ENCODE results near the gene DCTN4.

DNA sequence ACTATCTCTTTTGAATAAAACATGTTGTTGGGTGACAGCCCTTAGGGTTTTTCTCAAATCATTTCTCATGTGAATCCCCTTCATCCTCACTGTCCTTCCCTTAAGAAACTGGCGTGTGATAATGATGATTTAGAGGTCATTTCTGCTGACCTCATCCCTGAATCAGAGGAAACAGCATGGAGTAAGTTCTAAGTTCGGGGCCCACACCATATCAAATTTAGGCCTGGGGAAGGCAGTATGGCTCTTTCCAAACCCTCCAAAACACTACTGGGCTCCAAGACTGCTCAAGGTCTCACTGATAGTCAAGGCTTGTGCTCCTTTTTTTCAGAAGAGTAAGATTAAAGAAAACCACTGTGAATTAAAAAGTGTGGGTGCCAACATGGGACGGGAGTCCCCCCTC is 18.9 kb upstream of the DCTN4 start:
- TF ChIP-seq CREB1 (CRISPR knock-in tag; IDR thresholded peaks at IDR 0.05) (no peak), NFYB (CRISPR knock-in tag; conservative IDR thresholded peaks at IDR 0.05; ENCODE audit: low read depth) (no peak), ZNF317 (CRISPR knock-in tag; IDR thresholded peaks at IDR 0.05; ENCODE audit: borderline replicate concordance, low read depth) (no peak), ZNF219 (CRISPR knock-in tag; IDR thresholded peaks at IDR 0.05; ENCODE audit: borderline replicate concordance) (no peak), CREM (CRISPR knock-in tag; IDR thresholded peaks at IDR 0.05) (no peak), FOXJ3 (CRISPR knock-in tag; IDR thresholded peaks at IDR 0.05; ENCODE audit: borderline replicate concordance) (no peak), SP1 (CRISPR knock-in tag; conservative IDR thresholded peaks at IDR 0.05) (no peak)
- TF ChIP-seq, protein P1, sequence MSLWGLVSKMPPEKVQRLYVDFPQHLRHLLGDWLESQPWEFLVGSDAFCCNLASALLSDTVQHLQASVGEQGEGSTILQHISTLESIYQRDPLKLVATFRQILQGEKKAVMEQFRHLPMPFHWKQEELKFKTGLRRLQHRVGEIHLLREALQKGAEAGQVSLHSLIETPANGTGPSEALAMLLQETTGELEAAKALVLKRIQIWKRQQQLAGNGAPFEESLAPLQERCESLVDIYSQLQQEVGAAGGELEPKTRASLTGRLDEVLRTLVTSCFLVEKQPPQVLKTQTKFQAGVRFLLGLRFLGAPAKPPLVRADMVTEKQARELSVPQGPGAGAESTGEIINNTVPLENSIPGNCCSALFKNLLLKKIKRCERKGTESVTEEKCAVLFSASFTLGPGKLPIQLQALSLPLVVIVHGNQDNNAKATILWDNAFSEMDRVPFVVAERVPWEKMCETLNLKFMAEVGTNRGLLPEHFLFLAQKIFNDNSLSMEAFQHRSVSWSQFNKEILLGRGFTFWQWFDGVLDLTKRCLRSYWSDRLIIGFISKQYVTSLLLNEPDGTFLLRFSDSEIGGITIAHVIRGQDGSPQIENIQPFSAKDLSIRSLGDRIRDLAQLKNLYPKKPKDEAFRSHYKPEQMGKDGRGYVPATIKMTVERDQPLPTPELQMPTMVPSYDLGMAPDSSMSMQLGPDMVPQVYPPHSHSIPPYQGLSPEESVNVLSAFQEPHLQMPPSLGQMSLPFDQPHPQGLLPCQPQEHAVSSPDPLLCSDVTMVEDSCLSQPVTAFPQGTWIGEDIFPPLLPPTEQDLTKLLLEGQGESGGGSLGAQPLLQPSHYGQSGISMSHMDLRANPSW (CRISPR knock-in tag; conservative IDR thresholded peaks at IDR 0.05; ENCODE audit: low read depth), result no peak
- TF ChIP-seq, protein P2, sequence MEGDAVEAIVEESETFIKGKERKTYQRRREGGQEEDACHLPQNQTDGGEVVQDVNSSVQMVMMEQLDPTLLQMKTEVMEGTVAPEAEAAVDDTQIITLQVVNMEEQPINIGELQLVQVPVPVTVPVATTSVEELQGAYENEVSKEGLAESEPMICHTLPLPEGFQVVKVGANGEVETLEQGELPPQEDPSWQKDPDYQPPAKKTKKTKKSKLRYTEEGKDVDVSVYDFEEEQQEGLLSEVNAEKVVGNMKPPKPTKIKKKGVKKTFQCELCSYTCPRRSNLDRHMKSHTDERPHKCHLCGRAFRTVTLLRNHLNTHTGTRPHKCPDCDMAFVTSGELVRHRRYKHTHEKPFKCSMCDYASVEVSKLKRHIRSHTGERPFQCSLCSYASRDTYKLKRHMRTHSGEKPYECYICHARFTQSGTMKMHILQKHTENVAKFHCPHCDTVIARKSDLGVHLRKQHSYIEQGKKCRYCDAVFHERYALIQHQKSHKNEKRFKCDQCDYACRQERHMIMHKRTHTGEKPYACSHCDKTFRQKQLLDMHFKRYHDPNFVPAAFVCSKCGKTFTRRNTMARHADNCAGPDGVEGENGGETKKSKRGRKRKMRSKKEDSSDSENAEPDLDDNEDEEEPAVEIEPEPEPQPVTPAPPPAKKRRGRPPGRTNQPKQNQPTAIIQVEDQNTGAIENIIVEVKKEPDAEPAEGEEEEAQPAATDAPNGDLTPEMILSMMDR (IDR thresholded peaks at IDR 0.05), result no peak
- TF ChIP-seq, protein P3, sequence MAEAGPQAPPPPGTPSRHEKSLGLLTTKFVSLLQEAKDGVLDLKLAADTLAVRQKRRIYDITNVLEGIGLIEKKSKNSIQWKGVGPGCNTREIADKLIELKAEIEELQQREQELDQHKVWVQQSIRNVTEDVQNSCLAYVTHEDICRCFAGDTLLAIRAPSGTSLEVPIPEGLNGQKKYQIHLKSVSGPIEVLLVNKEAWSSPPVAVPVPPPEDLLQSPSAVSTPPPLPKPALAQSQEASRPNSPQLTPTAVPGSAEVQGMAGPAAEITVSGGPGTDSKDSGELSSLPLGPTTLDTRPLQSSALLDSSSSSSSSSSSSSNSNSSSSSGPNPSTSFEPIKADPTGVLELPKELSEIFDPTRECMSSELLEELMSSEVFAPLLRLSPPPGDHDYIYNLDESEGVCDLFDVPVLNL (CRISPR knock-in tag; IDR thresholded peaks at IDR 0.05; ENCODE audit: borderline replicate concordance, low read depth), result no peak
- TF ChIP-seq, protein P4, sequence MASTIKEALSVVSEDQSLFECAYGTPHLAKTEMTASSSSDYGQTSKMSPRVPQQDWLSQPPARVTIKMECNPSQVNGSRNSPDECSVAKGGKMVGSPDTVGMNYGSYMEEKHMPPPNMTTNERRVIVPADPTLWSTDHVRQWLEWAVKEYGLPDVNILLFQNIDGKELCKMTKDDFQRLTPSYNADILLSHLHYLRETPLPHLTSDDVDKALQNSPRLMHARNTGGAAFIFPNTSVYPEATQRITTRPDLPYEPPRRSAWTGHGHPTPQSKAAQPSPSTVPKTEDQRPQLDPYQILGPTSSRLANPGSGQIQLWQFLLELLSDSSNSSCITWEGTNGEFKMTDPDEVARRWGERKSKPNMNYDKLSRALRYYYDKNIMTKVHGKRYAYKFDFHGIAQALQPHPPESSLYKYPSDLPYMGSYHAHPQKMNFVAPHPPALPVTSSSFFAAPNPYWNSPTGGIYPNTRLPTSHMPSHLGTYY (CRISPR knock-in tag; IDR thresholded peaks at IDR 0.05), result no peak

Data from WTC11 (cell line).